HS-5 (cell line): ENCODE measurements around the gene RUNX1.

Source experiments
- DNase-seq: peaks from one replicate; pipeline ENCODE4 v3.0.0-alpha.2; 2012; ENCODE audit warnings: low read depth

The RUNX1 gene

DNA sequence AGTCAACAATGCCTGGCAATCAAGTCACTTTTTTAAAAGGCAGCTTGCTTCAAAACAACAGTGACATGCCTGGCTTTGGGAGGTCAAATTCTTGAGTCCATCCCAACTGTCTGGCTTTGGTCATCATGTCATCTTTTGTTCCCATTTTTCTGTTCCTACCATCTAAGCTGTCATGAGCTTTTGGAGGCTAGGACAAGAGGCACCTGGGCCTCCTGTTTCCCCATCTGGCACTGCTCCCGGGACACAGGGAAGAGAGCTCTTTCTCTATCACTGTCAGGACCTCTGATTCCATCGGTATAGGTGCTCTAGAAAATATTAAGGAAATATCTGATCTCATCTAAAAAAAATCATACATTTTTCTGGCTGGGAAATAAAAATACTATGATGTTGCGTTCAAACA, 224.0 kb downstream of the RUNX1 start:
- DNase-seq, result no peak

DNA sequence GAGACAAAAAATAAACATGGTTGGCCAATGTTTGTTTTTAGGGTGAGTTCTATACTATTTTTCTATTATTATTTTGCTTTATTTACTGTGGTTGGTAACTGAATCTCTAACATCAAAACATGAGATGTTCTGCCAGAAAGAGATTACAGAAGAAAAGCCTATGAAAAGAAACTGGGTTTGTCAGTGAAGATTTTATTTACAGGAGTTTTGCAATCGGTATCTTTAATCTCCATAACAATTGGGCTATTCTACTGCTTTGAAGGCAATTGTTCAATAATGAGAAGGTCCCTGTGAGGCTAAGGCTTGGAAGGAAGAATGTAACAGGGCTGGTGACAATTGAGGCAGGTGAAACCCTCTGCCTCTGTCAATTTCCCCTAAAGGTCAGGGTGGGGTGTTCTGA, 224.8 kb downstream of the RUNX1 start:
- no peak for DNase-seq

DNA sequence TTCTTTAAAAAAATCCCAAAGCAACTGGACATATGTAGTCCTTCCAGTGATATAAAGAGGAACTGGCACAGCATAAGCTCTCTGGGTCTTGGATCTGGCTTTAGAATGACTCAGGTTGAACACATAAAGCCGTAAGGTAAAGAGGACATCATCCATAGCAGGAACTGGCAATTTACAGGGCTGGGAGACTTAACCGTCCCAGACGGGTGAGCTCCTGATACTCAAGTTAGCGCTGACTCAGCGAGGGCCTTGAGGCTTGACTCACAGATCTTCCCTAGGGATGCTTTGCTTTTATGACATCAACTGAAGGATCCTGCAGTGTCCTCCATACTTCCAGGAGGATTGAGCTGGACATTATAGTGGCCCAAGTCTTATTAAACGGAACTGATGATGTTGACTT, 226.2 kb downstream of the RUNX1 start:
- no peak for DNase-seq

DNA sequence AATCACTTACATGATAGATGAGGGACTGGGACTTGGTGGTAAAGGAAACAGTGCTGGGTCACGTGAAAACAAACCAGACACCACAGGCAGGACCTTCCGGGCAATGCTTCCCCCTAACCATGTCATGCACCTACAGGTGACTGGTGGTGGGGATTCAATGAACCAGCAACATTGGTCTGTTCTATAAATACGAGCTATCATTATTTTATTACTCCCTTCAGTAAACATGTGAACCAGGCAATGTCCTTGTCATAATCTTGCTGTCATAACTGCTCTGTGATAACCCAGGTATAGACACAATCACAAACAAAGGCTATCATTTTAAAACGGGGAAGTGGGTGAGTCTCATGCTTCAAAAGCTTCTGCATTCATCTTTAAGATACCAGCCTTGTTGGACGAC, 226.9 kb downstream of the RUNX1 start:
- no peak for DNase-seq

DNA sequence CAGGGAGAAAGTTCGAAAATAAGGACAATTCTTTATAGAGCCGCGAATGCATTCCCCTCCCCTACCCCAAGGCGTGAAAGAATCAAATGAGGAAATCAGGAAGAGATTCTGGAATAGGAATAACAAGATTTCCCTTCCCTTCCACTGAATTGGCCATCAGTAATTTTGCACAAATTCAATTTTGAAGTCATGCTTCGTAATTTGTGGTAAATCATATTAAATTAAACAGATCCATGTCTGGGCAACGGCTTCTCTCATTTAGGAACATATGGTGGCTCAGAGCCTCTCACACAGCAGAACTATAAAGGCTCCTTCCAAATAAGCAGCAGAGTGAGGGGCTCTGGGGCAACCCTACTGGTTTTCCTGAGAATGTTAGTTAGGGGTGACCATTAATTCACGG, 227.4 kb downstream of the RUNX1 start:
- no peak for DNase-seq

DNA sequence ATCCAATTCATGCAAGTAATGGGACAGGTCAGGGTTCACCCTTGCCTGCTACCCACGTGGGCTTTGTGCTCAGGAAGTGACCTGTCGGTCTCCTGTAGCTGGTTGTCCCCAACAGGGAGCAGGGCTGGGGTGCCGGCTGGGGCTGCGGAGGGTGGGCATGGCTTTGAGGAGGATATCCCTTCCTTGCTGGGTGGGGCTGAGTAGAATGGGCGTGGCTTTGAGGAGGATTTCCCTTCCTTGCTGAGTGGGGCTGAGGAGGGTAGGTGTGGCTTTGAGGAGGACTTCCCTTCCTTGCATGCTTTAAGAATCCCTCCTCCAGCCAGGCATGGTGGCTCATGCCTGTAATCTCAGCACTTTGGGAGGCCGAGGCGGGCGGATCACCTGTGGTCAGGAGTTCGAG, 229.1 kb downstream of the RUNX1 start:
- DNase-seq, result no peak

DNA sequence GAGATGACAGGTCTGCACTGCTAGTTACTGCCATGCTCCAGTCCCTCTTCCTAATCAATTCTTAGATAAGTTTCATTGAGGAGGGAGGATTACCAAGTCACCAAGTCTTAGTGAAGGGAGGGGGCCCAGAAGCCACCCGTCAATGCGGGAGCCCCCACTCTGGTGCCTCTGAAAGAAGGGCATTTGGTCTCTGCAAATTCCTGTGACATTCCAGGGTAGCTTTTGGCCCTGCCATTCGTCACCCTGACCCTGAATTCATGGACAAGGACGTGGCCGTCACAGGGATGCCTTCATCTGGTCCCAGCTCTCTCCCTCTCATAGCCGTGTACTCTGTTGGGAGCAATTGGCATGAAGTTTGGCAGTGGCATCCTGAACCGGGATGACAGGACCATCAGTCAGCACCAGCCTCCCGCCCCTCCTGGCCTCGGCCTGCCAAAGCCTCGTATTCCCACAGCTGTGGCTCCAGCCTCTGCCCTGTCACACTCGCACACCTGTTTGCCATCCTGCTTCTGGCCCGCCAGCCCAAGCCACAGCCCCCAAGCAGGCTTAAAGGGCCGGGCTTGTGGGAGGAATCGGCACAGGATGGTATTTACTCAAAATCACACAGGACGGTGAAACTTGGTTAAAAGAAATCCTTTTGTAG, 229.6 kb downstream of the RUNX1 start:
- no peak for DNase-seq

DNA sequence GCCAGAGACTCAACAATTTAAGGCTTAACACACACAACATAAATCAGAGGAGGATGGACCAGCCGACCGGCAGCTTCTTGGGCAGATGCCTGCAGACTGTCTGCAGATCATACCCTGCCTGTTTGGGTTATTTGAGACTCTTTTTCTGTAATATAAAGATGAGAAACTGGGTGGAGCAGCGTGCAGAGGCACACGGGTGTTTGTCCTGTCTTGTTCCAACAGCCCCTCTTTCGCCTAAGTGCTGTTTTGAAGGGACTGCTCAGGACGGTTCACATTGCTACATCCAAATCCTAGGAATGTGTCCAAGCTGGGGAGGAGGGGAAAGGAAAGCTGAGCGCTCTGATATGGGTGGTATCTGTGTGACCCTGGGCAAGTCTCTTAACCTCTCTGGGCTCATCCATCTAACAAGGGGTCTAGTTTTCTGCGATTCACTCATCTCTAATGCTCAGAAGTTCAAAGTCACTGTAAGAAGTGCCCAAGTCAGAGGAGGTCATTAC, 230.4 kb downstream of the RUNX1 start:
- no peak for DNase-seq

DNA sequence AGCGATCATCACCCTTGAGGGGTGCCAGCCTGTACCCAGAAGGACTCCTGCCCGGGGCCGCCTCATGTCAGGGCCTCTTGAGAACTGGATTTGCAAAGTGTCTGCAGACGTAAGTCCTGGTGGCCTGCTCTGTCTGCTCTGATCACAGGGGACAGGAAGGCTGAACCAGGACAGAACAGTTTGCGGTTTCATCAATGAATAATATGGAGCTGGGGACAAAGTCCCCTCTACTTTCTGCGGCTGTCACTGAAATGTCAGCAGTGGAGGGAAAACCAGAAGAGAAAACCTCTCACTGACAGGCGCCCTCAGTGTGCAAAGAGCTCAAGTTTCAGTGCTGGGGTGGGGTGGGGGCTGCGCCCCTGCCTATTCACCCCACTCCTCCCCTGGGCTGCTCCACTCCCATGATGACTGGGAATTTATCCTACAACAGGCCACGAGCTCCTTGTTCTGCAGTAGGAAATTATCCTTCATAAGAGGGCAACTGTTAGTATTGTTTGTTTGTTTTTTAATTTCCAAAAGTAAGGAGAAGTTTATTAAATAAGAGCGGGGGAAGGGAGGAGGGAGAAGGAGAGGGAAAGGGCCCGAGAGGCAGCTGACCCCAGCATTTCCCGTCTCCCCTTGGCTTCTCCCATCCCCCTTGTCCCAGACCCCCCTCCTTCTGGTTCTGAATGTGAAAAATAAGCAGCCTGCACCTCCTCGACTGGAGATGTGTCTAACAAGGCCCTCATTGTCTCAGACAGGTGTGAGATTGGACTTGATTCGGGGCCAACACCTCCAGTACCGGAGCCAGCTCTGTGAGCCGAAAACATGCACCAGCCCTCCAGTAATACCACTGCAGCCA, 231.1 kb downstream of the RUNX1 start:
- DNase-seq, result no peak

DNA sequence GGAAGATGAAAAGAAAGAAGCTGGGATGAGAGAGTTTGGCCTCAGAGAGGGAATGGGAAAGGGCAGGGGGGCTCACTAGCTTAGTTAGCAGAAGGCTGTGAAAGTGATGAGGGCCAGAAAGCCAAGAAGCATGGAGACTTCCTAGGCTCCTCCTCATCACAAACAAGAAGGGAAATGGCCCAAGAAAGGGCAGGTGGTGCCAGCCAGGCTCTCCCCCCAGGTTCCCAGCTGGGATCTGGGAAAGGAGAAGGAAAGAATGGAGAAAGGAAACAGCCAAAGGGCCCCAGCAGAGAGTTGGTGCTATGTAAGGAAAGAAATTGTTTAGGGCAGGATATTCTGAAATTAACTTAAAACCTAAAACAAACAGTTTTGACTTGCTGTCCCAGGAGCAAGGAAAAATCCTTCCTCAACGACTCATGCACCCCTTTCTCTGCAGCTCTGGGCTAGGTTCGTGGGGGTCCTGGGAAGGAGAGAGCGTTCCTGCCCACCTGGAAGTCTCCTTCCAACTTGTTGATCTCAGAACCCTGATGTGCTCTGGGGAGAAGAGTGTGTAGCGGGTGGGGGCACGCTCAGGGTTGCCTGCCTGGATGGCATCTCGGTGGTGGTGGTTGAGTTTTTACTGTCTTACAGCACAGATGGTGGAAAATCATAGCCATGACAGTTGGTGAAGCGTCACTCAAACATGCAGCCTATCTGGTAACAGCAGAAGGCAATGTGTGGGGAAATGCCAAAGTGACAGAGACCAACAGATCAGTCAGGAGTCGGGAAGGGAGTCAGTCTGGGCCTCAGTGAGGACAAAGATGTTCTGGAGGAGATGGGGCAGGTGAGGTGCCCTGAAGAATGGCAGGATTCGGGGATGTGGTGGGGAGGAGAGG, 233.0 kb downstream of the RUNX1 start:
- no peak for DNase-seq

DNA sequence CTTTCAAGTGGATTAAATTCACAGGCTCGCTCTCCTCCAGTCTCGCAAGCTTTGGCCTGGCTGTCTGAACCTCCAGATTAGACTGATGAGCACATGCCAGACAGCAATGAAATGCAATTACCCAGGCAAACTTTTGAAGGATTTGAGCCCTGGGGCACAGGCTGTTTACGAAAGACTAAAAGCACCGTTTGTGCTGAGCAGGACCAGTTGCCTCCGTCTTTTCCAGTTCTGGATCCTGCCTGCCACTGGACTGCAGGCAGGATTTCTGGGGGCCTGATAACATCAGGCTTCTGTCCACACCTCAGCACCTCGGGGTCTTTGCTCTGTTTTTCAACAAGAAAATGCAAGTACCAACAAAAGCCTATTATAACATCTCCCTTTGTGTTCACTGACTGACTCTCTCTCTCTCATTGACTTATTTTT, 234.6 kb downstream of the RUNX1 start:
- no peak for DNase-seq

DNA sequence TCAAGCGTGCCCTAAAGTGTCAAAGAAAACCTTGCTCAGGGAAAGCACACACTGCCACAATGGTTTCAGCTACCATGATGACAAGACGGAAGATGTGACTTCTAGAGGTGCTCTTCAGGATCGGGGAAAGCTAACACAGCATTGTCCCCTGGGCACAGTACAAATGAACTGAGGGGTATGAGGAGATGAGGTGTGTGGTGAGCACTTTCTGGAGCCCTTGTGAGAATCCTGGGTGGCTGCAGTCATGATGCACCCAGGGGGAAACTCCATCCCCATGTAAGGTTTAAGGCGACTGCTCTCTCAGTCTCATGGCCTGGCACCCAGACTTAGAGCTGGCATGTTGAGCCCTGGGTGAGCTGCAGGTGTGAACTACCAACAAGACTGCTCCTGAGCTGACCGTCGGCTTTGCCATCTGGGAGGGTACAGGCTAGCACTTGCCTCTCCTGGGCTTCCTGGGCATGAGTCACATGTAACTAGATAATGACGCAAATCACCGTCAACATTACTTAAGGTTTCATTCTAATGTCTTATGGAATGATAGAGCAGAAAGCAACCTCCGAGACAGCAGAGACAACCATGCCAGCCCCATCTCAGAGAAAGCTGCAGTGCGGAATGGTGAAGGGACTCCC, 235.7 kb downstream of the RUNX1 start:
- peak; percentile 89 for DNase-seq

DNA sequence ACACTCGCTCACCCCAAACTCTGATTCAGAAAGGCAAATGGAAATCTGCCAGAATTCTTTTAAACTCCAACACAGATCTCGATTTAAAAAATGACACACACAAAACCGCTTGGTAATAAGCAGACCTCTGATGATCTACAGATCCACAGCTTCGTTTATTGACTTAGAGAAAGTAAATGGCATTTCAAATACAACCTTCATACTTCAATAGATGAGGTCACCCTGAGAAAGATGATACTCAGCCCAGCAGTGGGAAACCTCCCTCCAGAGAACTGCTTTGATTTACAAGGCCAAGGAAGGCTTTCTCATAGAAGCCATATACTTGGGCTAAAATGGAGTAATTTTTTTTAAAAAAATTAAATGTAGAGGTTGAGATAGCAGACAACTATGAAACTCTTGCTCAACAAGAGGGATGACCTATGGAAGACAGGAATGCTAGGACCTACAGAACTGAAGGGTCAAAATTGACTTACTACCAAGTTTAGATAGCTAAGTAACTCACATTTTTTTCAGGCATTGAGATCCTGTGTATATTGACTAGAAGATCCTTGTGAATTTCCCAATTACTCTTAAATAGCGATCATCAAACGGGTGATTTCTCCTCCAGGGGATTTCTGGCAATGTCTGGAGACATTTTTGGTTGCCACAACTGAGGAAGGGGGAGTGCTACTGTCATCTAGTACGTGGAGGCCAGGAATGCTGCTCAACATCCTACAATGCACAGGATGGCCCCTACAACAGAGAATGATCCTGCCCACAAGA, 236.4 kb downstream of the RUNX1 start:
- DNase-seq, result peak; percentile 92

DNA sequence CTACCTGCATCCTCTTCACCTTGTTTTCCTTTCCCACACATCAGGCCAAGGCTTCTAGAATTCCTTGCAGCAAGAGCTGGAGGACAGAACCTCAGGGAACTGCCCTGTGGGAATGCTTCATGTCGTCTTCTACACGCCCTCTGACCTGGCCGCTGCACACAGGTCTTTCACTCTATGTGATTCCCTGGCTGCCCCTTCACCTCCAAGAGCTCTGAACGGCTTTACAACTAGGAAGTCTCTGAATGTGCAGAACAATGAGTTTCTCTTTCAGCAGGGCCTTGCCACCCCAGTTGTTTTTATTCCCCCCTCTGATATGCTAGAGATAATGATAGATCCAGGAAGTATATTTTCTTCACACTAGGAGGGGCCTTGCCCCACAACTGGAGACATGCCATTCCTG, 237.7 kb downstream of the RUNX1 start:
- no peak for DNase-seq

DNA sequence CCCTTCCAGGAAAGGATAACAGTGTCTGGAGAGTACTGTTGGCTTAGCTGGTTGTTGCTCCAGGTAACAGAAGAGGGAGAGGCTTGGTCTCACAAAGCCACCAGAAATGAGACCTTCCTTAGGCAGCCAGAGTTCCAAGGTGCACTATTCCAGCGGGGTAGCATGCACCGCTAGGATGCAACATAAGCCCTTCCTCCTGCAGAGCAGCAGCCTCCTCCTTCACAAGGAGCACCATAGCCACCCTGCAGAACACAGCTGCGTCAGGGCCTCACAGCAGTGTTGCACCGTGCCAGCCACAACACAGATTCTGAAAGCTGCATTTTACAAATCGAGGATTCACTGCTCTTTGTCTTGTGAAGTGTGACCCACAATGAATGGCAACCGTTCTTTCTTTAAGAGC, 238.3 kb downstream of the RUNX1 start:
- DNase-seq, result no peak

DNA sequence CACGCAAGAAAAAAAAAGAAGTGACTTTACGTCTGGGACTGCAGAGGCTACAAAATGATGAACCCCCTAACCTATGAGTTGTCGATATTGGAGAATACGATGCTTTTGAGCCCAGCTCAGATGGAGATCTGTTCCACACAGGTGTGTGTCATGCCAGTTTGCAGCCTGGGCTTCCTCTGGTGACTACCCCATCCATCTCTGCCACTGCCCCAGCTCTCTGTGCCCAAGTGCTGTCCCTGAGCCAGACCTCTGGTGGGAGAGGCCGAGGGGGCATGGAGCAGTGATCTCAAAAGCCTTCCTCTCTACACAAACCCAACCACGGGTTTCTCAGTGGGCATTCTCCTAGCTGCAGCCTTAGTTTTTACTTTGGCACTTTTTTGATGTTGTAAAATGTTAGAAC, 239.3 kb downstream of the RUNX1 start:
- no peak for DNase-seq

DNA sequence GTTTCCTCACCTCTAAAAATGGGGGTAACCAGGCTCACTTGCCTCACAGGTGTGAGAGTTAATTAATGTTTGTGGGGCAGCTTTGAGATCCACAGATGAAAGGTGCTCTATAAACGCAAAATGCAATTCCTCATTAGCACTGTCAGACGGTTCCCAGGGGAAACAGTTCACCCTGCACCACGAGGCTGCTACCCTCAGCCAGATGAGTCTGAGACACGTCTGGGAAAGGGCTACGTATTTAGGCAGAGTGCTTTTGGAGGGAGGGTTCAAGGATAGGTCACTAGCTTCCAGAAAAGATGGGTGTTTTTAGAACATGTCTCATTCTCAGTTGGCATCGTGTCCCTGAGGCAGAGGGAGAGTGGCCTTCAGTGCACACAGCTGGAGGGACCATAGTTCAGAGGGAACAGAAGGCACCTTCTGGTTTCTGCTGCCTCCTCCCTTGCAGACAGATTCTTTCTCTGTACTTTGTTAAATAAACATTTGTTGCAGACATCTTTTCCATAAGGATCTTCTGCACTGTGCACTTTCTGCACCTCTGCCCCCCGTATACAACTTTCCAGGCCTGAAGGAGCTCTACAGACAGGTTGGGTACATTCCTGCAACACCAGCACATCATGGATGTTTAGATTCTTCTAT, 240.4 kb downstream of the RUNX1 start:
- no peak for DNase-seq

DNA sequence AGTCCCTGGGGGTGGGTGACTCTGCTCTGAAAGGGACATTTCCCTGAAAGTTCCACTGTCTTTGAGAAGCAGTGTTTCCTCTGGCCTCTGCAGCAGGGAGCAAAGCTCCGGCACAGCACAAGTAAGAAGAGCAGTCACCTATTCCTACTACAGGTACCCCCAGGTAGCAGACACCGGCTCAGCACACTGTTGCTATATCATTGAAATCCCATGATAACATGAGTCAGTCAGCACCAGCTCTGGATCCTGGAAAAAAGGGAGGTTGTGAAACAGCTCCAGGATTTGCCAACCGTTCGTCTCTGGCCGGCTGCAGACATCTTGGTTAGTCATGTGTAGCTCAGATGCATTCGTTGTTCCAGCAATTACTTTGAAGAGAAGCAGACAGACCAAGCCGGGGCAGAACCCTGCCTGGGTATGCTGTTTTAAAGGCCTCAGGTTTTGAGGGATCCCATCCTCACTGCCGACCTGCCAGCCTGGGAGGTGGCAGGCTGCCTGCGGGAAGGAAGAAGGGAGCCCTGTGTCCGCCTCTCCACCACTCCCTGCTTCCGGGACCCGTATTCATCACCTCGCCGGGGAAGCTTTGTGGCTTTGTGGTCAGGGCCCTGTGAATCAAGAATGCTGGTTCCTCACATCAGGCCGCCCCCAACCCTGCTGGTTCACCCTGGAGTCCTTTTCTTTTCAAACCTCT, 241.1 kb downstream of the RUNX1 start:
- DNase-seq, result peak; percentile 95

DNA sequence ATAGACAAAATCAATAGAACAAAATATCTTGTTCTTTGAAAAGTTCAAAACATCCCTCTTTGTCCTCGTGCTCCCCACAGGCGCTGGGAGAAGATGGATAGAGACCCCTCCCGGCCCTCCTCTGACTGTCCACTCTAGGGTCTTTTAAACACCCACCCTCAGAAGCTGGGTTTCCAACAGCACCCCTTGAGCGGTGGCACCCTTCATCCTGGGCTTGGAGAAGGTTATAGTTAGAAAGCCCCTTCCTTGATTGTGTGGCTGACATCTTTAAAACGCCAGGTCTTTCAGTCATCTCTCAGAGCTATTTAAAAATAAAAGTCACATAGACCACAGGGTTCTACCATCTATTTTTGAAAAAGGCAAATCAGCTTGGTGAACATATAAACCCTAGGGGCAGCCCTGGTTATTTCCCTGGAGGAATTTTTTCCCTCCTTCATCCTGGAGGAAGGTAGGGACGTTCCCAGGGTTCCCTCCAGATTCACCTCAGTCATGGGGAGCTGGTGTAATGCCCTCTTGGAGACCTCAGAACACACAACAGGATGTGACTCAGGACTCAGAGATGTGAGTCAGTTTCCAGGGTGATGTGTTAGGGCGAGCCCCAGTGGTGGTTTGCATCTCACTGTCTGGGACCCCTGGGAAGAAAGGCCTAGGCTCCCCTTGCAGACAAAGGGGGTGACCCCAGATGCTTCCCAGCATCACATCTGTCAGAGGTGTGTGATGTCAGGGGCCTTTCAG, 241.8 kb downstream of the RUNX1 start:
- DNase-seq, result peak; percentile 92

DNA sequence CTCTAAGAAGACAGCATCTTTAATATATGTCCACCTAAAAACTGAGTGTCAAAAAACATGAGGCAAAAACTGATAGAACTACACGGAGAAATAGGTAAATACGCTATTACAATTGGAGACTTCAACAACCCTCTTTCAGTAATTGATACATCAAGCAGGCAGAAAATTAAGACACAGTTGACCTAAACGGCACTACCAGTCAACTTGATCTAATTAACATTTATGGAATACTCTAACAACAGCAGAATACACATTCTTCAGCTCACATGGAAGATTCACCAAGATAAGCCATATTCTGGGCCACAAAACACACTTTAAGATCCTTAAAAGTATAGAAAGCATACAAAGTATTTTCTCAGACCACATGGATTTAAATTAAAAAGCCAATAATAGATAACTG, 242.7 kb downstream of the RUNX1 start:
- no peak for DNase-seq
